Mesenteric fat pad (tissue), 1 donor: ENCODE data around the gene TFR2. TPM values are rescaled to one million over a fixed set of nuclear protein-coding genes. Genes with fewer than 3 reads are reported as not detected.

ENCODE experiments used
- DNase-seq: peaks from one replicate; pipeline ENCODE4 v3.0.0-alpha.2; 2020; ENCODE audit warnings: low spot score
- total RNA-seq: library from RNA; stranded (reverse); fragmentation: NEBNext Ultra II Directional; extraction: Animal tissue kit (Norgen Biotek cat#: 25700); gene quantifications from one replicate; pipeline ENCODE4 v1.2.1, GENCODE V29; 2021
- donor health status: DM: yes; HTN: yes; CAD: no.

The TFR2 gene
- total RNA-seq, 1 donor from 2014 or later = 0.29 TPM

- no peak for DNase-seq
Measured at GRCh38 chr7:100613412-100614175, 27.8 kb downstream of the TFR2 start.

GRCh38 chr7:100612730-100613390, 28.5 kb downstream of the TFR2 start:
- DNase-seq = no peak

- peak; percentile 99 for DNase-seq
Measured at GRCh38 chr7:100611983-100612729, 29.2 kb downstream of the TFR2 start, which contains the start of gene MOSPD3. Gene MOSPD3 (plus strand): TSS chr7:100612540. CDS start chr7:100612792, 252 bp downstream.

GRCh38 chr7:100609958-100610357, 31.4 kb downstream of the TFR2 start:
- no peak for DNase-seq

- DNase-seq = no peak
Measured at GRCh38 chr7:100607111-100607510, 34.2 kb downstream of the TFR2 start.

- no peak for DNase-seq
Measured at GRCh38 chr7:100606313-100606712, 35.0 kb downstream of the TFR2 start.

- DNase-seq = no peak
Measured at GRCh38 chr7:100604976-100605911, 36.1 kb downstream of the TFR2 start.

GRCh38 chr7:100604028-100604975, 37.0 kb downstream of the TFR2 start:
- peak; percentile 94 for DNase-seq

GRCh38 chr7:100603726-100604027, 37.7 kb downstream of the TFR2 start:
- DNase-seq = no peak

- DNase-seq = no peak
Measured at GRCh38 chr7:100602889-100603725, 38.2 kb downstream of the TFR2 start.

- no peak for DNase-seq
Measured at GRCh38 chr7:100600730-100601038, 40.7 kb downstream of the TFR2 start.

- no peak for DNase-seq
Measured at GRCh38 chr7:100599911-100600729, 41.2 kb downstream of the TFR2 start.

GRCh38 chr7:100598425-100598824, 42.9 kb downstream of the TFR2 start:
- no peak for DNase-seq

GRCh38 chr7:100595188-100595587, 46.2 kb downstream of the TFR2 start:
- no peak for DNase-seq

- DNase-seq = no peak
Measured at GRCh38 chr7:100591596-100591995, 49.8 kb downstream of the TFR2 start.

GRCh38 chr7:100590077-100590737, 51.1 kb downstream of the TFR2 start:
- no peak for DNase-seq

- DNase-seq = no peak
Measured at GRCh38 chr7:100589341-100589947, 51.9 kb downstream of the TFR2 start.
